ENCODE data around the gene SOX30.

The SOX30 gene

GRCh38 chr5:157613385-157614245, 38.6 kb downstream of the SOX30 start:
- Histone ChIP-seq H3K9ac (ENCODE audit: low read length) (no peak overlapping the region), H3K27me3 (ENCODE audit: control insufficient read depth, insufficient read depth, low read length) (no peaks in the 10 kb centered on the region), H3K4me1 (ENCODE audit: control insufficient read depth, insufficient read depth, low read length) (no peaks in the 10 kb centered on the region), H3K4me3 (ENCODE audit: low read length) (no peak overlapping the region), H3K27ac (ENCODE audit: low read depth, low read length) (no peak overlapping the region), H3K36me3 (ENCODE audit: control insufficient read depth, insufficient read depth, low read length) (no peaks in the 10 kb centered on the region)

- Histone ChIP-seq H3K27me3 (ENCODE audit: control insufficient read depth, insufficient read depth, low read length) (no peaks in the 10 kb centered on the region), H3K4me3 (ENCODE audit: low read length) (no peak overlapping the region), H3K9ac (ENCODE audit: low read length) (no peak overlapping the region), H3K27ac (ENCODE audit: low read depth, low read length) (no peak overlapping the region), H3K4me1 (ENCODE audit: control insufficient read depth, insufficient read depth, low read length) (no peaks in the 10 kb centered on the region), H3K36me3 (ENCODE audit: control insufficient read depth, insufficient read depth, low read length) (no peaks in the 10 kb centered on the region)
Measured at GRCh38 chr5:157612581-157612980, 39.7 kb downstream of the SOX30 start.

- Histone ChIP-seq H3K27me3 (ENCODE audit: control insufficient read depth, insufficient read depth, low read length) (no peaks in the 10 kb centered on the region), H3K4me3 (ENCODE audit: low read length) (no peak overlapping the region), H3K9ac (ENCODE audit: low read length) (no peak overlapping the region), H3K4me1 (ENCODE audit: control insufficient read depth, insufficient read depth, low read length) (peaks cover 2% of the 10 kb centered on the region), H3K36me3 (ENCODE audit: control insufficient read depth, insufficient read depth, low read length) (no peaks in the 10 kb centered on the region), H3K27ac (ENCODE audit: low read depth, low read length) (no peak overlapping the region)
Measured at GRCh38 chr5:157611571-157612476, 40.4 kb downstream of the SOX30 start.

- no peak overlapping the region for H3K4me3 ChIP-seq (ENCODE audit: low read length)
Measured at GRCh38 chr5:157610990-157611389, 41.2 kb downstream of the SOX30 start.

GRCh38 chr5:157608972-157609565, 43.2 kb downstream of the SOX30 start:
- Histone ChIP-seq H3K27me3 (ENCODE audit: control insufficient read depth, insufficient read depth, low read length) (no peaks in the 10 kb centered on the region), H3K9ac (ENCODE audit: low read length) (no peak overlapping the region), H3K27ac (ENCODE audit: low read depth, low read length) (no peak overlapping the region), H3K4me1 (ENCODE audit: control insufficient read depth, insufficient read depth, low read length) (peaks cover 2% of the 10 kb centered on the region), H3K36me3 (ENCODE audit: control insufficient read depth, insufficient read depth, low read length) (no peaks in the 10 kb centered on the region), H3K4me3 (ENCODE audit: low read length) (no peak overlapping the region)

More at GRCh38 chr5:157610990-157611389, 41.2 kb downstream of the SOX30 start:
- H3K4me1 ChIP-seq (ENCODE audit: control insufficient read depth, insufficient read depth, low read length): peaks cover 2% of the 10 kb centered on the region
- H3K27ac ChIP-seq (ENCODE audit: low read depth, low read length): no peak overlapping the region
- H3K9ac ChIP-seq (ENCODE audit: low read length): no peak overlapping the region
- no peaks in the 10 kb centered on the region for H3K36me3 ChIP-seq (ENCODE audit: control insufficient read depth, insufficient read depth, low read length)
- H3K27me3 ChIP-seq (ENCODE audit: control insufficient read depth, insufficient read depth, low read length): no peaks in the 10 kb centered on the region

- Histone ChIP-seq H3K9ac (ENCODE audit: low read length) (no peak overlapping the region), H3K4me3 (ENCODE audit: low read length) (no peak overlapping the region), H3K27me3 (ENCODE audit: control insufficient read depth, insufficient read depth, low read length) (no peaks in the 10 kb centered on the region), H3K36me3 (ENCODE audit: control insufficient read depth, insufficient read depth, low read length) (no peaks in the 10 kb centered on the region), H3K27ac (ENCODE audit: low read depth, low read length) (no peak overlapping the region), H3K4me1 (ENCODE audit: control insufficient read depth, insufficient read depth, low read length) (peaks cover 2% of the 10 kb centered on the region)
Measured at GRCh38 chr5:157607371-157608161, 44.7 kb downstream of the SOX30 start.

- no peak overlapping the region for H3K27ac ChIP-seq (ENCODE audit: low read depth, low read length)
- H3K9ac ChIP-seq (ENCODE audit: low read length): no peak overlapping the region
- H3K4me1 ChIP-seq (ENCODE audit: control insufficient read depth, insufficient read depth, low read length): peaks cover 2% of the 10 kb centered on the region
- no peaks in the 10 kb centered on the region for H3K27me3 ChIP-seq (ENCODE audit: control insufficient read depth, insufficient read depth, low read length)
- H3K36me3 ChIP-seq (ENCODE audit: control insufficient read depth, insufficient read depth, low read length): no peaks in the 10 kb centered on the region
- H3K4me3 ChIP-seq (ENCODE audit: low read length): no peak overlapping the region
Measured at GRCh38 chr5:157606046-157606445, 46.2 kb downstream of the SOX30 start.

GRCh38 chr5:157603333-157604190, 48.7 kb downstream of the SOX30 start:
- H3K27me3 ChIP-seq (ENCODE audit: control insufficient read depth, insufficient read depth, low read length): no peaks in the 10 kb centered on the region
- H3K4me1 ChIP-seq (ENCODE audit: control insufficient read depth, insufficient read depth, low read length): peaks cover 2% of the 10 kb centered on the region
- no peaks in the 10 kb centered on the region for H3K36me3 ChIP-seq (ENCODE audit: control insufficient read depth, insufficient read depth, low read length)
- H3K4me3 ChIP-seq (ENCODE audit: low read length): no peak overlapping the region
- no peak overlapping the region for H3K27ac ChIP-seq (ENCODE audit: low read depth, low read length)
- H3K9ac ChIP-seq (ENCODE audit: low read length): no peak overlapping the region

- Histone ChIP-seq H3K36me3 (ENCODE audit: control insufficient read depth, insufficient read depth, low read length) (no peaks in the 10 kb centered on the region), H3K27me3 (ENCODE audit: control insufficient read depth, insufficient read depth, low read length) (no peaks in the 10 kb centered on the region), H3K27ac (ENCODE audit: low read depth, low read length) (no peak overlapping the region), H3K9ac (ENCODE audit: low read length) (no peak overlapping the region), H3K4me3 (ENCODE audit: low read length) (no peak overlapping the region), H3K4me1 (ENCODE audit: control insufficient read depth, insufficient read depth, low read length) (peaks cover 2% of the 10 kb centered on the region)
Measured at GRCh38 chr5:157602505-157602904, 49.7 kb downstream of the SOX30 start.

GRCh38 chr5:157600252-157600651, 52.0 kb downstream of the SOX30 start:
- H3K4me3 ChIP-seq (ENCODE audit: low read length): no peak overlapping the region
- H3K4me1 ChIP-seq (ENCODE audit: control insufficient read depth, insufficient read depth, low read length): no peaks in the 10 kb centered on the region
- H3K27ac ChIP-seq (ENCODE audit: low read depth, low read length): no peak overlapping the region
- H3K9ac ChIP-seq (ENCODE audit: low read length): no peak overlapping the region
- no peaks in the 10 kb centered on the region for H3K27me3 ChIP-seq (ENCODE audit: control insufficient read depth, insufficient read depth, low read length)
- no peaks in the 10 kb centered on the region for H3K36me3 ChIP-seq (ENCODE audit: control insufficient read depth, insufficient read depth, low read length)

GRCh38 chr5:157599565-157599964, 52.7 kb downstream of the SOX30 start:
- Histone ChIP-seq H3K27ac (ENCODE audit: low read depth, low read length) (no peak overlapping the region), H3K4me3 (ENCODE audit: low read length) (no peak overlapping the region), H3K27me3 (ENCODE audit: control insufficient read depth, insufficient read depth, low read length) (no peaks in the 10 kb centered on the region), H3K4me1 (ENCODE audit: control insufficient read depth, insufficient read depth, low read length) (no peaks in the 10 kb centered on the region), H3K9ac (ENCODE audit: low read length) (no peak overlapping the region), H3K36me3 (ENCODE audit: control insufficient read depth, insufficient read depth, low read length) (no peaks in the 10 kb centered on the region)

All from rectal smooth muscle tissue (tissue), 1 donor.